Neuronal stem cell (in vitro differentiated cells): ENCODE data around the gene MYO1H.

ENCODE experiments used
- DNase-seq: peaks from one replicate; pipeline ENCODE4 v3.0.0-alpha.2; 2013; ENCODE audit warnings: low spot score
- H2AFZ ChIP-seq: one replicate; pipeline ENCODE4 v1.6.1; 2013; ENCODE audit warnings: mild to moderate bottlenecking, low read length, inconsistent platforms
- H2AK5ac ChIP-seq: 2 replicates; pipeline ENCODE4 v1.6.1; 2013; ENCODE audit warnings: low read depth, mild to moderate bottlenecking, inconsistent platforms, low read length, moderate library complexity, mixed read lengths
- H2BK120ac ChIP-seq: 2 replicates; pipeline ENCODE4 v1.6.1; 2013; ENCODE audit warnings: low read depth, mild to moderate bottlenecking, inconsistent platforms, low read length, moderate library complexity, mixed read lengths
- H2BK12ac ChIP-seq: one replicate; pipeline ENCODE4 v1.6.1; 2013; ENCODE audit warnings: low read length, inconsistent platforms
- H2BK15ac ChIP-seq: 2 replicates; pipeline ENCODE4 v1.6.1; 2013; ENCODE audit warnings: mild to moderate bottlenecking, low read length, inconsistent platforms, mixed read lengths
- H2BK5ac ChIP-seq: one replicate; pipeline ENCODE4 v1.6.1; 2013; ENCODE audit warnings: inconsistent platforms, mild to moderate bottlenecking, low read length, moderate library complexity
- H3K14ac ChIP-seq: one replicate; pipeline ENCODE4 v1.6.1; 2013; ENCODE audit warnings: low read length, inconsistent platforms
- H3K18ac ChIP-seq: 2 replicates; pipeline ENCODE4 v1.6.1; 2013; ENCODE audit warnings: low read length, inconsistent platforms
- H3K23ac ChIP-seq: 2 replicates; pipeline ENCODE4 v1.6.1; 2013; ENCODE audit warnings: low read depth, mild to moderate bottlenecking, mixed read lengths, low read length, inconsistent platforms; ENCODE audit not compliant: poor library complexity
- H3K27ac ChIP-seq: replicated peaks from 3 replicates; pipeline ENCODE4 v1.5.1; 2013; ENCODE audit warnings: low read length, inconsistent platforms
- H3K27me3 ChIP-seq, 3 experiments: 2 replicates each; pipeline ENCODE4 v1.6.1; 2013; ENCODE audit warnings: low read length in 3 of 3, mild to moderate bottlenecking in 2 of 3, inconsistent platforms in 1 of 3, low read depth in 1 of 3, mixed read lengths in 1 of 3, moderate library complexity in 1 of 3; ENCODE audit not compliant: control insufficient read depth in 3 of 3, insufficient read depth in 3 of 3
- H3K36me3 ChIP-seq, 2 donors: replicated peaks in 1 of 2; 2 replicates each; pipeline ENCODE4 v1.6.1; 2013; ENCODE audit warnings: low read length in 2 of 2; ENCODE audit not compliant: control insufficient read depth in 2 of 2, insufficient read depth in 2 of 2
- H3K4ac ChIP-seq: 2 replicates; pipeline ENCODE4 v1.6.1; 2013; ENCODE audit warnings: inconsistent platforms, mild to moderate bottlenecking, low read length, moderate library complexity
- H3K4me1 ChIP-seq, 2 donors: 1 replicate in 1 of 2; 2 replicates in 1 of 2; pipeline ENCODE4 v1.6.1; 2013; ENCODE audit warnings: low read length in 2 of 2, low read depth in 1 of 2; ENCODE audit not compliant: control insufficient read depth in 2 of 2, insufficient read depth in 1 of 2
- H3K4me2 ChIP-seq: one replicate; pipeline ENCODE4 v1.6.1; 2013; ENCODE audit warnings: mild to moderate bottlenecking, low read length, inconsistent platforms; ENCODE audit not compliant: insufficient read depth, poor library complexity, severe bottlenecking
- H3K4me3 ChIP-seq, 2 donors: 2 replicates each; pipeline ENCODE4 v1.5.1; 2013; ENCODE audit warnings: low read length in 2 of 2, mild to moderate bottlenecking in 2 of 2, inconsistent platforms in 1 of 2, moderate library complexity in 1 of 2
- H3K79me1 ChIP-seq: one replicate; pipeline ENCODE4 v1.6.1; 2013; ENCODE audit warnings: low read depth, mild to moderate bottlenecking, inconsistent platforms, low read length, moderate library complexity
- H3K9ac ChIP-seq: one replicate; pipeline ENCODE4 v1.6.1; 2013; ENCODE audit warnings: mild to moderate bottlenecking, low read depth, low read length, inconsistent platforms; ENCODE audit not compliant: poor library complexity
- H3K9me3 ChIP-seq, 2 donors: replicated peaks in 1 of 2; 2 replicates each; pipeline versions ENCODE3 to v1.6.1; 2013; ENCODE audit warnings: low read length in 2 of 2, mild to moderate bottlenecking in 2 of 2, inconsistent platforms in 1 of 2, low read depth in 1 of 2, mixed read lengths in 1 of 2, moderate library complexity in 1 of 2; ENCODE audit not compliant: control insufficient read depth in 2 of 2, insufficient read depth in 1 of 2
- H4K8ac ChIP-seq: one replicate; pipeline ENCODE4 v1.6.1; 2013; ENCODE audit warnings: low read depth, mild to moderate bottlenecking, inconsistent platforms, low read length, moderate library complexity
- H4K91ac ChIP-seq: one replicate; pipeline ENCODE4 v1.6.1; 2013; ENCODE audit warnings: low read length, low read depth, mild to moderate bottlenecking, inconsistent platforms; ENCODE audit not compliant: poor library complexity
- WGBS, 2 donors: extraction: QIAGEN DNeasy Blood & Tissue Kit; methylation state at CpG; one replicate each; pipeline ENCODE4 v1.1.7; 2013; ENCODE audit warnings: missing lambda C conversion rate in 2 of 2, mixed read lengths in 1 of 2; ENCODE audit not compliant: insufficient read length in 2 of 2, insufficient replicate concordance in 1 of 2; ENCODE audit errors: extremely low coverage in 2 of 2; 5-methylcytosine and 5-hydroxymethylcytosine counted together

The MYO1H gene

GRCh38 chr12:109489016-109489954 lies 141.6 kb downstream of the MYO1H start:
- Histone ChIP-seq H2AFZ (no peak overlapping the region), H2BK5ac (no peak overlapping the region), H3K36me3 (peaks cover 43 to 99% of the 10 kb centered on the region in 2 donors), H3K9me3 (no peaks in the 10 kb centered on the region), H2BK12ac (no peak overlapping the region), H3K9ac (no peak overlapping the region), H3K27ac (no peak overlapping the region), H3K4me1 (no peaks in the 10 kb centered on the region), H3K14ac (no peak overlapping the region), H4K91ac (no peak overlapping the region), H3K79me1 (no peaks in the 10 kb centered on the region), H3K23ac (no peak overlapping the region), H3K27me3 (no peaks in the 10 kb centered on the region), H2AK5ac (no peak overlapping the region), H3K18ac (no peak overlapping the region), H2BK15ac (no peak overlapping the region), H3K4me2 (no peak overlapping the region), H3K4me3 (no peak overlapping the region), H4K8ac (no peak overlapping the region), H3K4ac (no peak overlapping the region), H2BK120ac (no peak overlapping the region)
- DNase-seq = no peak
- no CpG with 5 or more reads among the region's 14 CpGs for WGBS, 2 donors

- Histone ChIP-seq H3K4me2 (no peak overlapping the region), H2BK5ac (no peak overlapping the region), H3K4me1 (no peaks in the 10 kb centered on the region), H3K27me3 (no peaks in the 10 kb centered on the region), H2BK12ac (no peak overlapping the region), H3K27ac (no peak overlapping the region), H3K9ac (no peak overlapping the region), H4K8ac (no peak overlapping the region), H3K14ac (no peak overlapping the region), H3K4ac (no peak overlapping the region), H3K18ac (no peak overlapping the region), H3K9me3 (peaks cover 0 to 1% of the 10 kb centered on the region in 2 donors), H2BK120ac (no peak overlapping the region), H3K4me3 (no peak overlapping the region), H3K23ac (no peak overlapping the region), H2BK15ac (no peak overlapping the region), H4K91ac (no peak overlapping the region), H3K36me3 (peaks cover 43 to 99% of the 10 kb centered on the region in 2 donors), H2AFZ (no peak overlapping the region), H3K79me1 (no peaks in the 10 kb centered on the region), H2AK5ac (no peak overlapping the region)
- no peak for DNase-seq
- no CpG with 5 or more reads among the region's 1 CpG for WGBS, 2 donors
Observed at GRCh38 chr12:109489955-109490565, 142.4 kb downstream of the MYO1H start.

- no peak overlapping the region for H2AK5ac ChIP-seq
- H3K23ac ChIP-seq = no peak overlapping the region
- H3K18ac ChIP-seq = no peak overlapping the region
- H3K4ac ChIP-seq = no peak overlapping the region
- no peak overlapping the region for H3K4me2 ChIP-seq
- H3K36me3 ChIP-seq = peaks cover 30 to 95% of the 10 kb centered on the region in 2 donors
- no peak overlapping the region for H2BK120ac ChIP-seq
- H3K9ac ChIP-seq = no peak overlapping the region
- no peak overlapping the region for H2BK12ac ChIP-seq
- no peak overlapping the region for H3K4me3 ChIP-seq
- DNase-seq = no peak
- no peaks in the 10 kb centered on the region for H3K27me3 ChIP-seq
- no peak overlapping the region for H4K91ac ChIP-seq
- H3K79me1 ChIP-seq = no peaks in the 10 kb centered on the region
- no peak overlapping the region for H3K14ac ChIP-seq
- H2BK5ac ChIP-seq = no peak overlapping the region
- no CpG with 5 or more reads among the region's 4 CpGs for WGBS, 2 donors
- H3K4me1 ChIP-seq = no peaks in the 10 kb centered on the region
- peaks cover 0 to 1% of the 10 kb centered on the region in 2 donors for H3K9me3 ChIP-seq
- H3K27ac ChIP-seq = no peak overlapping the region
- H2BK15ac ChIP-seq = no peak overlapping the region
- H2AFZ ChIP-seq = no peak overlapping the region
- H4K8ac ChIP-seq = no peak overlapping the region
Observed at GRCh38 chr12:109491671-109492070, 144.0 kb downstream of the MYO1H start.

GRCh38 chr12:109492371-109492770 lies 144.7 kb downstream of the MYO1H start:
- H3K27me3 ChIP-seq = no peaks in the 10 kb centered on the region
- no peak overlapping the region for H2AK5ac ChIP-seq
- H3K9me3 ChIP-seq = peaks cover 0 to 1% of the 10 kb centered on the region in 2 donors
- H3K27ac ChIP-seq = no peak overlapping the region
- no peaks in the 10 kb centered on the region for H3K4me1 ChIP-seq
- no peak overlapping the region for H2BK12ac ChIP-seq
- H2AFZ ChIP-seq = no peak overlapping the region
- H2BK5ac ChIP-seq = no peak overlapping the region
- no peak overlapping the region for H4K8ac ChIP-seq
- H2BK15ac ChIP-seq = no peak overlapping the region
- H4K91ac ChIP-seq = no peak overlapping the region
- H3K4ac ChIP-seq = no peak overlapping the region
- WGBS, 2 donors = no CpG with 5 or more reads among the region's 5 CpGs
- H3K36me3 ChIP-seq = peaks cover 24 to 95% of the 10 kb centered on the region in 2 donors
- DNase-seq = no peak
- H3K4me2 ChIP-seq = no peak overlapping the region
- H3K18ac ChIP-seq = no peak overlapping the region
- no peak overlapping the region for H3K23ac ChIP-seq
- no peak overlapping the region for H3K4me3 ChIP-seq
- no peaks in the 10 kb centered on the region for H3K79me1 ChIP-seq
- no peak overlapping the region for H3K9ac ChIP-seq
- no peak overlapping the region for H3K14ac ChIP-seq
- H2BK120ac ChIP-seq = no peak overlapping the region
